MCF 10A (cell line): ENCODE data around the gene MED27. TPM values are rescaled to one million over a fixed set of nuclear protein-coding genes. Genes with fewer than 3 reads are reported as not detected.

Experiments used
- BruUV-seq: library from RNA; stranded (reverse); fragments of 400-500 nt; replicated peaks from 2 replicates; lab custom pipeline; 2021; lab: Mats Ljungman, UMichigan
- CTCF ChIA-PET: fragments of 300-600 bp; sonication (Branson Sonifier 250); formaldehyde crosslinking; extraction: SDS; loops from one replicate; lab custom pipeline; 2021; ENCODE audit warnings: antibody characterized with exemption, inconsistent platforms; lab: Yijun Ruan, JAX
- POLR2A ChIA-PET: fragments of 300-600, 350-650 bp; sonication (Branson Sonifier 250); formaldehyde crosslinking; extraction: SDS; loops from one replicate; lab custom pipeline; 2020; ENCODE audit warnings: antibody characterized with exemption, inconsistent platforms; lab: Yijun Ruan, JAX
- DNase-seq: peaks from one replicate; pipeline ENCODE4 v3.0.0-alpha.2; 2018; ENCODE audit not compliant: unreplicated experiment
- H3K27ac Mint-ChIP-seq: one replicate; pipeline ENCODE4 v1.8.0; 2022; ENCODE audit warnings: mild to moderate bottlenecking, low read depth, mixed read lengths; ENCODE audit not compliant: unreplicated experiment
- H3K27me3 Mint-ChIP-seq: one replicate; pipeline ENCODE4 v1.8.0; 2022; ENCODE audit warnings: mixed read lengths; ENCODE audit not compliant: insufficient read depth, unreplicated experiment
- H3K36me3 Mint-ChIP-seq: one replicate; pipeline ENCODE4 v1.8.0; 2022; ENCODE audit warnings: mild to moderate bottlenecking, moderate library complexity, mixed read lengths; ENCODE audit not compliant: insufficient read depth, unreplicated experiment
- H3K4me1 Mint-ChIP-seq: one replicate; pipeline ENCODE4 v1.8.0; 2022; ENCODE audit warnings: mixed read lengths; ENCODE audit not compliant: insufficient read depth, unreplicated experiment
- H3K4me3 Mint-ChIP-seq: one replicate; pipeline ENCODE4 v1.8.0; 2022; ENCODE audit warnings: mild to moderate bottlenecking, moderate library complexity, mixed read lengths; ENCODE audit not compliant: unreplicated experiment
- H3K9me3 Mint-ChIP-seq: one replicate; pipeline ENCODE4 v1.8.0; 2022; ENCODE audit warnings: mixed read lengths; ENCODE audit not compliant: unreplicated experiment
- CTCF ChIP-seq: fragments of 200-600 bp; IDR thresholded peaks from one replicate; pipeline ENCODE4 v1.8.0; 2022; ENCODE audit warnings: antibody characterized with exemption, mild to moderate bottlenecking; ENCODE audit not compliant: unreplicated experiment
- intact Hi-C: fragments of 100-400 bp; cut with micrococcal nuclease; formaldehyde crosslinking; loops from 2 replicates; pipeline ENCODE4 v1.14.1; 2022
- total RNA-seq: library from RNA; stranded (reverse); gene quantifications from 2 replicates; pipeline ENCODE4 v1.2.3, GENCODE V29; 2022

MED27 gene
- total RNA-seq, 1 experiment from 2014 or later: 34.3 TPM

DNA sequence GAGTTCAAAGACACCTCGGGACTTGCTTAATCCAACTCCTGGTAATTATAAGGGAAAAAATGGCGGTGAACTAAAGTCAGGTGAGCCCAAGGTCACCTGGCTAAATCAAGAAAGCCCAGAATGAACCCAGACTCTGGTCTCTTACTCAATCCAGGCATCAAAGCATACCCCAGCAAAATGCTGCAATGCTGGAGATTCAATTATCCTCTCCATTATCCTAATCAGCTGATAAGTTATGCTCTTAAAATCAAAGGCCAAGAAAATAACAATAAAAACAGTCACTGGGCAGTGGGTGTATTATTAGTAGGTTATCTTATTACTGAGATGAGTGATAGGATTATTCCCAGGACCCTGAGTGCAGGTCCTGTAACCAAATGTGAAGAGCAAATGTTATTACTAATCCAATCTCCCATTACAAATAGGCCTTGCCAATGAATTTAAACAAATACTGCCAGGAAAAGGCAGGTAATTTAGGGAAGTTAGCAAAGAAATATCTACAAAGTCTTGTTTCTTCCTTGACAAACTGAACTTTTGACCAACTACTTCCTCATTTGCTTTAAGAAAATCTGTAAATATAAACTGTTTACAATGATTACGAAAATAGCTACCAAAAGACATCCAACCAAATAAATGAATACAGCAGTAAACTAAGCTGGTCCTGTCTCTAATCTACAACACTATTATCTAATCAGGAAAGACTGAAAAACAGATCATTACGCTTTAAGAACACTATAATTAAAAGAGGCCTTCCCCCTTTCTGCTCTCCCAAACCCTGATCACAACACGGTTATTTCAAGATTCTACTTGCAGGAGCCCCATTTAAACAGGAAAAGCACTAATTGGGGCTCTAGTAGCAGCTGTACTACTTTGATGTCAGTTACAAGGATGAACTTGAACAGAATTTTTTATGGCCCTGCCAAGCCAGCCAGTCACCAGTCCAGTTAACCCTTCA is 103.2 kb downstream of the MED27 start:
- Mint-ChIP-seq H3K4me1 (no peaks in the 10 kb centered on the region), H3K36me3 (no peaks in the 10 kb centered on the region), H3K4me3 (no peak overlapping the region), H3K27ac (no peak overlapping the region), H3K27me3 (no peaks in the 10 kb centered on the region), H3K9me3 (no peaks in the 10 kb centered on the region)
- no peak for TF ChIP-seq CTCF
- ChIA-PET POLR2A (no interaction called here), CTCF (interaction anchor here (0.5 kb wide), 1 partner anchor 23 kb away, joined by 6 read pairs; no protein-coding TSS in a partner anchor)
- no peak for DNase-seq
- intact Hi-C loops: no loop called here
- no TSS peak for BruUV-seq

DNA sequence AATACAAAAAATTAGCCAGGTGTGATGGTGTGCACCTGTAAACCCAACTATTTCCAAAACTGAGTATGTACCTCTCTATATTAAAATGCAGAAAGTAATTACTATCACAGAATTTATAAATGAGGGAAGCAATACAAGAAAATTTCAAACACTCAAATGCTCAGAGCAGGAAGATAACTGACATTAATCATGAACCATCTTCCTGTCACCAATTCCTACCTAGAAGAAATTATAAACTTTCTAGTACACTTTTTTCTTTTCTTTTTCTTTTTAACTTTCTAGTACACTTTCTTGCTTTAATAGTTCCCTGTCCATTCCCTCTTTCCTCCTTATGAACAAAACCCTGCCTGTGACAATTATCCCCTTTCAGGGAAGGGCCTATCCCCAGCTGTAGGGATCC is 106.8 kb downstream of the MED27 start:
- DNase-seq: no peak
- Mint-ChIP-seq H3K36me3 (no peaks in the 10 kb centered on the region), H3K4me1 (no peaks in the 10 kb centered on the region), H3K27ac (no peak overlapping the region), H3K9me3 (no peaks in the 10 kb centered on the region), H3K4me3 (no peak overlapping the region), H3K27me3 (no peaks in the 10 kb centered on the region)
- intact Hi-C loops: no loop called here
- POLR2A ChIA-PET: no interaction called here
- BruUV-seq: no TSS peak
- CTCF ChIA-PET: no interaction called here
- TF ChIP-seq CTCF: no peak

- CTCF ChIA-PET: no interaction called here
- no peaks in the 10 kb centered on the region for H3K4me1 Mint-ChIP-seq
- DNase-seq: no peak
- H3K36me3 Mint-ChIP-seq: no peaks in the 10 kb centered on the region
- BruUV-seq: no TSS peak
- no peaks in the 10 kb centered on the region for H3K27me3 Mint-ChIP-seq
- POLR2A ChIA-PET: interaction anchor here (0.5 kb wide), 1 partner anchor 574 kb away, joined by 4 read pairs; no protein-coding TSS in a partner anchor
- no peak overlapping the region for H3K4me3 Mint-ChIP-seq
- intact Hi-C loops: no loop called here
- no peaks in the 10 kb centered on the region for H3K9me3 Mint-ChIP-seq
- H3K27ac Mint-ChIP-seq: no peak overlapping the region
- TF ChIP-seq CTCF: no peak
Observed at GRCh38 chr9:131971482-131972074, 108.1 kb downstream of the MED27 start.

DNA sequence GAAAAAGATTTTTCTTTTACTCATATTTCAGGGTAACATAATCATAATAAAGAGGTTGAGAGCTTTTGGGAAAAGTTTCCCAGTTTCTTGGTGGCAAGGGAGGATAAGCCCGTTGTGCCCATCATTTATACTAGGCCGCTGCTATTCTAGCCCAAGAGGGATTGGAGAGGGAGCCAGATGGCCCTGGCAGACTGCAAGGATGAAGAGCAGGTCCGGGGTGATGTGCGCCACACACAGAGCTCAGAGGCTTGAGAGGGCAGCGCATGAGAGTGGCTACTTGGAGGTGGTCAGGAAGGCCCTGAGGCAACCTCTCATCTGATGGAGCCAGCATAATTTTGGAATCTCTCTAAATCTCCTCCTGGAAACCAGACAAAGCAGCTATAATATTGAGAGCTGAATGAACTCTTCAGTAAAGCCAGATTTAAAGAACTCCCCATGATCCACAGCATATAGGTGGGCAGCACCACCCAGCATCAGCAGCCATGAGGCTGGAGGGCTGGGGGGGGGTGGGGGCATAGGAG is 110.1 kb downstream of the MED27 start:
- DNase-seq: no peak
- Mint-ChIP-seq H3K4me1 (no peaks in the 10 kb centered on the region), H3K9me3 (no peaks in the 10 kb centered on the region), H3K27ac (no peak overlapping the region), H3K4me3 (no peak overlapping the region), H3K27me3 (no peaks in the 10 kb centered on the region), H3K36me3 (no peaks in the 10 kb centered on the region)
- CTCF ChIA-PET: no interaction called here
- intact Hi-C loops: no loop called here
- no peak for TF ChIP-seq CTCF
- POLR2A ChIA-PET: no interaction called here
- BruUV-seq: no TSS peak
